ENCODE data around the gene NCAPH2. TPM values are rescaled to one million over a fixed set of nuclear protein-coding genes. Genes with fewer than 3 reads are reported as not detected.

The NCAPH2 gene
- total RNA-seq, 2 donors from 2014 or later: 32.1 to 32.7 TPM

DNA sequence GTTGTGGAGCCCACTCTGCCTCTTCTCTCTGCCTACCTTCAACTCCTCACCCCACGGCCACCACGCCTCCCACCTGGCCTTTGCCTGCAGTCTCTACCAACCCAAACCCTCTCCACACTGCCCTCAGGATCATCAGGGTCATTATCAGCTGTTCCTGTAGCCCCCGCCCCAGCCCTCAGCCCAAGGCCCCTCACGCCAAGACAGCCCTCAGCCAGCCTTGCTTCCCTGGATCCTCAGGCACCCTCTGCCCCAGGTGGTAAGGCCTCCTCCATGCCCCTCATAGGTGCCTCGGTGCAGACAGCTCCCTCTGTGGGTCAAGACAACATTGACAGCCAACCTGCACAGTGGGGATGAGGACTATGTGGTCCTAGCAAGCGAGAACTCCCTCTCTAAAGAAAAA lies 34.9 kb upstream of the NCAPH2 start:
- DNase-seq (ENCODE audit: low spot score): no peak
- intact Hi-C loops (cut with DNase I): loop anchor here in 1 of 2 donors (10.0 kb wide), 1 partner anchor 228 kb away; the partner anchor contains the start of gene TUBGCP6

DNA sequence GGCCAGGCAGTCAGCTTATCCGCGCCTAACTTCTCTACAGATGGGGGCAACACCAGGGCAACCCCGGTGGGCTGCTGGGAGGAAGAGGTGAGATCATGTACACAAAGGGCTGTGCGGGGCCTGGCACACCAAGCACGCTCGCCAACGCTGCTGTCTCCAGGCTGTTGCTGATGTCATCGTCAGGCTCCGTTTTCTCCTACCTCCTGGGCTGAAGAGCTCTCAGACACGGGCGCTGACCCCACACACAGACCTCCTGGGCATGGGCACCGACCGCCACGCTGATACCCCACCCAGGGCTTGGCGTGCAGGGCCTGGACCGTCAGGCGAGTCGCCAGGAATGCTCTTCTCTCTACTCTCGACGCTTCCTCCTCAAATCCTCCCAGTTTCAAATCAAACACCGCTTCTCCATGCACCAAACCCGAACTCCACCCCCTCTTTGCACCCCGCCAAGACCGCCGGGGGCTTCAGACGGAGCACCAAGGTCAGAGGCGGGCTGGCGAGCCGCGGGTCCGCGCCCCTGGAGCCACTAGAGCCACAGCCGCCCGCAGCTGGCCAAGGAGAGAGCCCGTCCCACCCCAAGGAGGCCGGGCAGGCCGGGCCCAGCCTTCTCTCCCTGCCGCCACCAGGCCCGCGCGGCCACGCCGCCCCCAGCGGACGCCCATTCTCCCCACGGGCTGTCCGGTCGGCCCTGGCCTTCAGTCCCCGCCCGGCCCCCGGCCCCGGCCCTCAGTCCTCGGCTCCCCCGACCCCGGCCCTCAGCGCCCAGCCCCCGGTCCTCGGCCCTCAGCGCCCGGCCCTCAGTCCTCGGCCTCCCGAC lies 34.0 kb upstream of the NCAPH2 start:
- DNase-seq (ENCODE audit: low spot score): no peak
- intact Hi-C loops (cut with DNase I): loop anchor here in 1 of 2 donors (10.0 kb wide), 1 partner anchor 229 kb away; the partner anchor contains the start of gene TUBGCP6

DNA sequence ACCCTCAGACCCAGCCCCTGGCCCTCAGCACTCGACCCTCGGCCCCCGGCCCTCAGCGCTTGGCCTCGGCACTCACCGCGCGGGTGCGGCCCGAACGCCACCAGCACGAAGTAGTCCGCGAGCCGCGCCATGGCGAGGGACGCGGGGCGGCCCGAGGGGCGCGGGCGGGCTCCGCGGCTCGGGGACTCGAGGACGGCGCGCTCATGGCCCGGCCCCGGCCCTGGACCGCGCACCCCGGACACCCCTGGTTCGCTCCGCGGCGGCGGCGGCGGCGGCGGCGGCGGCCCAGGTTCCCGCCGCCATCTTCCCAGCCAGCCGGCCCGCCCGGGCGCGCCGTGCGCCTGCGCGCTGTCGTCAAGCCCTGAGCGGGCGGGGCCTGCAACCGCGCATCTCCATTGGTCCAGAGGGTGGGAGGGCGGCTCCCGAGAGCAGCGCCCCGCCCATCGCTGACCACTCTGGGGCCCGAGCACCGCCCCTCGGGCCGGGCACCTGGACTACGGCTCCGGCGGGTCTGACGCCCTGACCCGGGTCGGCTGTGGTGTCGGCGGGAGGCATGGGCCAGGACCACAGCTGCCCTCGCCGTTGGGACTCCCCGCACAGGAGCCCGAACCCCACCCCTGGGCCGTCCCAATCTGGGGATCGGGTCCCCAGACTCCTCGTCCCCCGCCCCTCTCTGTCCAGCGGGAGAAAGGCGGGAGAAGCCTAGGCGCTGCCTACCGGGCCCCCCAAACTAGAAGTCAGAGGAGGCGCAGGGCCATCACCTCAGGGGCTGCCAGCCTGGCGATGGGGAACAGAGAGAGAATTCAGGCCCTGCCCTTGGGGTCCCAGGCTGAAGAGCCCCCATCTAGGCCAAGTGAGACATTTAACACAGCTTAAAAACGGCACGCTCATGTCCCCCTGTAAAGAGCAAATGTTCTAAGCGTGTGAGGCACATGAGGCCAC lies 33.0 kb upstream of the NCAPH2 start, which contains the start of gene SBF1:
Gene SBF1, minus strand, starts transcription at position 326 of the 942 bp plus-strand sequence. Its CDS starts 195 bp downstream, at position 131.
- intact Hi-C loops (cut with DNase I): loop anchor here in 1 of 2 donors (10.0 kb wide), 1 partner anchor 230 kb away; the partner anchor contains the start of gene TUBGCP6
- peak; percentile 96 for DNase-seq (ENCODE audit: low spot score)

DNA sequence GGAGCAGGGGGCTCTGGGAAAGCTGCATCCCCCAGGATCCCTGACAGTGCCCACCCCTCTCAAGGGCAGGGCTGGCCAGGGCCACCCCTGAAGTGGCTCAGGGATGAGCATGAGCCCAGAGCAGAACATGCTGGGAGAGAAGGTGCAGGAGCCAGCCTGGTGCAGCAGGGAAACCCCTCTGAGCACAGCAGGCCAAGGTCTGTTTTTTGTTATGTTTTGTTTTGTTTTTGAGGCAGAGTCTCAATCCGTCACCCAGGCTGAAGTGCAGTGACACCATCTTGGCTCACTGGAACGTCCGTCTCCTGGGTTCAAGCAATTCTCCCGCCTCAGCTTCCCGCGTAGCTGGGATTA lies 32.4 kb upstream of the NCAPH2 start:
- intact Hi-C loops (cut with DNase I): loop anchor here in 1 of 2 donors (10.0 kb wide), 1 partner anchor 231 kb away; the partner anchor contains the start of gene TUBGCP6
- no peak for DNase-seq (ENCODE audit: low spot score)

DNA sequence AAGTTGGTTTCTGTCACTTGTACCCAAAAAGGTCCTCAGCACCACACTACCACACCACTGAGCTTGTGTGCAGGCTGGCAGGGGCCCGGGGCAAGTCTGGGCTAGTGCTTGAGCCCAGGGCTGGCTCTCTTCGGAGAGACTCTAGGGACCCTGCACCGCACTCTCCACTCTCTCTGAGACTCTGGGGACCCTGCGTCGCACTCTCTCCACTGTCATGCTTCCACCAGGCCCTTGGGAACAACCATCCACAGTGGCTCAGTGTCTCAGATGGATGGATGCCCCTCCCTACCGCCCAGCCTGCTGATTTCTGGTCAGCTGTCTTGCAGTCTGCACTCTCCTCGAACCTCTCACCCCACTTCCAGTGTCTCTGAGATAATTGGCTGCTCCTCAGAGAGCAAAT lies 31.2 kb upstream of the NCAPH2 start:
- intact Hi-C loops (cut with DNase I): loop anchor here in 1 of 2 donors (10.0 kb wide), 1 partner anchor 232 kb away; the partner anchor contains the start of gene TUBGCP6

DNA sequence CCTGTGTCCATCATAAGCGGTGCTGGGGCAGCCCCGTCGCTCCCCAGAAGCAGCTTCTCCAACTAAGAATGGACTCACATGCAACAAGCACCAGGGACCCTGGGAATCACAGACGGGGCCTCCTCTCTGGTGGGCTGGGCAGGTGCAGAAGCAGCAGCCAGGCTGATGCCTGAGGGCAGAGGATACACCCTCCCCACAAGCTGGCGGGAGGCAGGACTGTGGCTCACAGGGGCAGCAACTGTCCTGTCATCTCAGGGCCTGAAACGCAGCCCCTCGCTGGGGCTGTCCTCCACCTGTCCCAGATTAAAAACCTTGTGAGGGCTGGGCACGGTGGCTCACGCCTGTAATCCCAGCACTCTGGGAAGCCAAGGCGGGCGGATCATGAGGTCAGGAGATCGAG lies 30.1 kb upstream of the NCAPH2 start:
- DNase-seq (ENCODE audit: low spot score): no peak
- intact Hi-C loops (cut with DNase I): loop anchor here in 1 of 2 donors (10.0 kb wide), 1 partner anchor 233 kb away; the partner anchor contains the start of gene TUBGCP6

More for the DNA sequence above, 31.2 kb upstream of the NCAPH2 start:
- no peak for DNase-seq (ENCODE audit: low spot score)

DNA sequence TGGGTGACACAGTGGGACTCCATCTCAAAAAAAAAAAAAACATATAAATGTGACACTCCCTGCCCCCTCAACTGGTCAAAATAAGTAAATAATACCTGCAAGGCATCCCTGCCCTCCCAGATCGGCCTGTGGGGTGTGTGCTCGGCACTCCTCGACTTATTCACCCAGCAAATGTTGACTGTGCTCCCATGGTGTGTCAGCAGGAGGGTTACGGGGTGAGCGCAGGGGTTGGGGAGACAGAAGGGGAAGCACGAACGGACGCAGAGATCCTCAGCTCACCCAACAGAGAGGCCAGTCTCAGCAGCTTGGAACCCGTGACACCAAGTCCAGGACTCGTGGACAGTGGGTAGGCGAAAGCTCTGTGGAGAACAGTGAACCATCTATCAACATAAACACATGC lies 28.3 kb upstream of the NCAPH2 start:
- intact Hi-C loops (cut with DNase I): loop anchor here in 1 of 2 donors (10.0 kb wide), 1 partner anchor 235 kb away; the partner anchor contains the start of gene TUBGCP6
- DNase-seq (ENCODE audit: low spot score): no peak

DNA sequence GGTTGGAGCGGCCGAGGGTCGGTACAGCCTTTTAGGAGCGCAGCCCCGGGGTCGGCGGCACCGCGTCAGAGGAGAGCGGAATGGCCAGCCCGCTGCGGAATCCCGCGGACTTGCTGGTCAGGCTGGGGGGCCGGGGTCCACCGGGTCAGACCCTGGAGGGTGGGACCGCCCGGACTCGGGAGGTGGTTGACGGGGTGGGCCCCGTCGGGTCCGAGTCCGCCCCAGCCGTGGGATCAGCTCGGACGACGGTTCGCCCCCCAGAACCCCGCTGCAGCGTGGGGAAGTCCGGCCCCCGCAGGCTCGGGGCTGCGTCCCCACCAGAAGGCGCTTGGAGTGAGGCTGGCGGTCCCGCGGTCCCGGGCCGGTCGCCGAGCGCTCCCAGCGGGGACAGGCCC lies 27.0 kb upstream of the NCAPH2 start:
- intact Hi-C loops (cut with DNase I): no loop called here
- no peak for DNase-seq (ENCODE audit: low spot score)

DNA sequence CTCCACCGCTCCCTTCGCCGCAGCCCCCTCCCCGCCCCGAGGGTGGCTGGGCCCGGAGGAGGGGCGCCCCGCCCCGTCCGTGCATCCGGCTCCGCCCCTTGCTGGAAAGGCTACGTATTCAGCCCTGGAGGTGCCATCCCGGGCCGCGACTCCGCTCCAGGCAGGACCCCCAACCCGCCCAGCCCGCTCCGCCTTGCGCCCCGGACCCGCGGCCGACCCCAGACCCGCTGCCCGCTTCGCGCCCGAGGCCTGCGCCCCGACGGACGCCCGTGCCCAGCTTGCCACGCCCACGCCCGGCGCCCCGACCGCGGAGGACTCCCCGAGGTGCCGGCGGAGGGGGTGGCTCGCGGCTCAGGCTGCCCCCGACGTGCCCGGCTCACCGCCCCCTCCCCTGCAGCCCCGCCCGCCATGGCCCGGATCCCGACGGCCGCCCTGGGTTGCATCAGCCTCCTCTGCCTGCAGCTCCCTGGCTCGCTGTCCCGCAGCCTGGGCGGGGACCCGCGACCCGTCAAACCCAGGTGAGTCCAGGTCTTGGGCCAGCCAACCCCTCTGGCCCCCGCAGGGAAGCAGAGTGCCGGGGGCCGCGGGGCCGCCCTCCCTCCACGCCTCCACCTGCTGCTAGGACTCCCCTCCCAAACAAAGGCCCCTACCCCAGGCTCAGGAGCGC lies 26.5 kb upstream of the NCAPH2 start, which contains the start of gene ADM2:
Gene ADM2, plus strand, starts transcription at position 104 of the 667 bp plus-strand sequence. Its CDS starts 305 bp downstream, at position 409.
- DNase-seq (ENCODE audit: low spot score): no peak
- intact Hi-C loops (cut with DNase I): no loop called here

DNA sequence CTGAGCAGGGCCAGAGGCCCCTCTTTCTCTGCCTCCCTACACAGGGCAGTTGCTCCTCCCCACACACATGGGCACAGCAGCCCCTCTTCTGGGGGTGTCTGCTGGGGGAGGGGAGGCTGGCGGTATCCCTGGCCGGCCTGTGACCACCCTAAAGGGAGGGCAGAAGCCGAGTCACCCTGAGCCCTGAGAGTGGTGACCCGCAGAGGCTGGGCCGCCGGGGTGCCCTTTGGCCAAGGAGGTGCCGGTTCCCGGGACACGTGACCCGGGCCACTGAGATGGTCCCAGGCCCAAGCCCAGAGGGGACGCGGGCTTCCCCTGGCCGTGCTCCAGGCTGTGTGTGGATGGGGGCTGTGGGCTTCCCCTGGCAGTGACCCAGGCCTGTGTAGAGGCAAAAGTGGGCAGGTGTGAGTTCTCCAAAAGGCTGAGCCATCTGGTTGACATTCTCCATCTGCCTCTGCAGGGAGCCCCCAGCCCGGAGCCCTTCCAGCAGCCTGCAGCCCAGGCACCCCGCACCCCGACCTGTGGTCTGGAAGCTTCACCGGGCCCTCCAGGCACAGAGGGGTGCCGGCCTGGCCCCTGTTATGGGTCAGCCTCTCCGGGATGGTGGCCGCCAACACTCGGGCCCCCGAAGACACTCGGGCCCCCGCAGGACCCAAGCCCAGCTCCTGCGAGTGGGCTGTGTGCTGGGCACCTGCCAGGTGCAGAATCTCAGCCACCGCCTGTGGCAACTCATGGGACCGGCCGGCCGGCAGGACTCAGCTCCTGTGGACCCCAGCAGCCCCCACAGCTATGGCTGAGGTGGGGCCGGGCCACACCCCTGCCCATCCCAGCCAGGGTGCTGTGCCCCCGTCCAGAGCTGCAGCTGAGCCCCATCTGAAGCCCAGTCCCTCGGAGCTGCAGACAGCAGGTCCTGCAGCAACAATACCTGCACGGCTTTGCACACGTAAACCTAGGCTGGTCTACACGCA lies 25.6 kb upstream of the NCAPH2 start:
- DNase-seq (ENCODE audit: low spot score): no peak
- intact Hi-C loops (cut with DNase I): no loop called here

DNA sequence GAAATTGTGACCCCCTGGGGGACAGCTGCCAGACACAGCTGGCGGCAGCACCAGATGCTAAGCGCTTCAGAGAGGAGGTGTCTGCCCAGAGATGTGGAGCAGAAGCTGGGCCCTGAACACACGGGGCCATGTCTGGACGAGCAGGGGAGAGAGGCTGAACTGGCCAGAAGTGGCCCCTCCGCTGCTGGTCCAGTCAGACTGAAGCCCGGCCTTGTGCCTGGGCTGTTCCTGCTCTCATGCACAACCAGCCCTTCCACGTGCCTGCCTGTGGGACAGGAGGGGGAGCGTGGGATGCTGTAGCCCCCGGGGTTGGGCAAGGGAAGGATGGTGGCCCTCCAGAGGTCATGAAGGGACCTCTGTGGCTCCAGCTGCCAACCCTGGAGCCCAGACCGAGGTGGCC lies 24.9 kb upstream of the NCAPH2 start:
- intact Hi-C loops (cut with DNase I): no loop called here

DNA sequence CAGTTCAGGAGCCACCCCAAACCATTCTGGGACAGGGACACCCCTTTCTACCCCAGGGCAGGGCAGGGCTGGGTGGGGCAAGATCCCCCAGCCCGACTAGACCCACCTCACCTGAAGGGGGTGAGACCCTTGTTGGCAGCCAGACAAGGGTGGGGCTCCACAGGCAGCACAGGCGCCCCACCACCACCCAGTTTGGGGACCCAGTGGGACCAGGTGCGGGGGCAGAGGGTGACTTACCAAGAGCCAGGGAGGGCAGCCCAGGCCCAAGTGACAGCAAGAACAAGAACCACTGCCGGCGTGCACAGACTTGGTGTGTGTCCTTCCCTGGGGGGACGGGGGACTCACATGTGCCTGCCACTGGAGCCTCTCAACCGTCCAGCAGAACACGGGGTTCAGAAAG lies 24.5 kb upstream of the NCAPH2 start:
- intact Hi-C loops (cut with DNase I): no loop called here
- no peak for DNase-seq (ENCODE audit: low spot score)

More for the DNA sequence above, 24.9 kb upstream of the NCAPH2 start:
- no peak for DNase-seq (ENCODE audit: low spot score)

DNA sequence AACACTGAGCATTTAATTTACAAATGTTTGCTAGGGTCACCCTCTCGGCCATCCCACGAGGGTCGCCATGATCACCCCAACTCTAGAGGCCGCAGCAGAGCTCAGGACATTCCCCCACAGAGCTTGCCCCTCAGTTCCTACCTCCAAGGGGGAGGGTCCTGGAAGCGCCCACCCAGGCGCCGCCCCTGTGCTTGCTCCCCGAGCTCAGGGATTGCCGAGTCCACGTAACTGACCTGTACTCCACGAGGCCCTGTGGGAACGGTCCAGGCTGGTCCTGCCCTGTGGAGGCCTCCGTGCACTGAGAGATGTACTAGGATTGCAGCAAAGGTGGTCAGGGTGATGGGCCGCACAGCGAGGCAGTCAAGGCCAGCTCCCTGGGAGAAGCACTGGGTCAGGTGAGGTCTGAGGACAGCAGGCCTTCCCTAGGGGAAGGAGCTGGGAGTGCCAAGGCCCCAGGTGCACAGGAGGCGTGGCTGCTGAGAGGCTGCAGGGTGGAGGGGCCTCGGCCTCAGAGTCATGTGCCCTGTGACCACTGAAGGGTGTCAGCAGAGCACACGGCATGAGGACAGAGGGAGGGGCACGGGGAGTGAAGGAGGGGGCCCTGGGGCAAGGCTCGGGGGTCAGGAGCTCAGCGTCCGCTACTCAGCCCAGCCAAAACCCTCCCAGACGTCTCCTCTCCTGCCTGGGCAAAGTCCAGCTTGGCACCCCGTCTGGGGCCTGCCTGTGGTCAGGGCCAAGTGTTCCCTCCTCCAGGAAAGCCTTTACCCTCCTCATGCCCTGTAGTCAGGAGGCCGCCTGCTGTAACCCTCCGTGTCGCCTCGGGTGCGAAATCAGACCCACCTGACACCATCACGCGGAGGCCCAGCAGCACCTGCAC lies 23.8 kb upstream of the NCAPH2 start:
- DNase-seq (ENCODE audit: low spot score): no peak
- intact Hi-C loops (cut with DNase I): no loop called here

DNA sequence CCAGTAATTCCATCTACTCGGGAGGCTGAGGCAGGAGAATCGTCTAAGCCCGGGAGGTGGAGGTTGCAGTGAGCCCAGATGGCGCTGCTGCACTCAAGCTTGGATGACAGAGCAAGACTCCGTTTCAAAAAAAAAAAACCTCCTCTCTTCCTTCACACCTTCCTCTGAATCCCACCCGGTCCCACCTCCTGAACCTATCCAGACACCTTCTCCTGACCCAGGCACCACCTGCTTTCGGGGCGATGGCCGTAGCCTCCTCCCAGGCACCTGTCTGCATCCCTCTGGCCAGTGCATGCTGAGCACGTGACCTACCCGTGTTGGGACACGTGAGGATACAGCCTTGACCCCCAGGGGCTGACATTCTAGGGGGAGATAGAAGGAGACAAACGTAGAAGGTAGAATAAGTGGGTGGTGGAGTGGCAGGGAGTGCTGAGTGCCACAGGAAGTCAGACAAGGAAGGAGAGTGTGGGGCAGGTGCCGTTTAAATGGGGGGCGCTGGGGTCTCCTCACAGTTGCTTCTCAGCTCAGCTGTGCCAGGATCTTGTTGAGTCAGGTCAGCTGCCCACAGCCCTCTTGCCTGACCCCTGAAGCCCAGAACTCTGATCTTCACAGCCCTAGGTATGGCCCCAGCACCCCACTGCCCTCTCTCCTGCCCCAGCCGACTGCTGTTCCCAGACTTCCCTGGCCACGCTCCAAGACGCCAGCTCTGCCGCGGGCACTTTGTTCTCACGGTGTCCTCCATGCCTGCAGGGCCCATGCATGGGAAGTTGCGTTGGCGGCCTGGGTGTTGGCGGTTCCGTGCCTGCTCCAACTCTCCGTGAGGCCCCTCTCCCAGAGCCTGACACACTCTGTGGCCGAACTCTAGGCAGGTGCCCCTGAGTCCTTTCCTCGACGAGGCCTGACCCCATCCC lies 22.5 kb upstream of the NCAPH2 start:
- intact Hi-C loops (cut with DNase I): no loop called here
- no peak for DNase-seq (ENCODE audit: low spot score)

DNA sequence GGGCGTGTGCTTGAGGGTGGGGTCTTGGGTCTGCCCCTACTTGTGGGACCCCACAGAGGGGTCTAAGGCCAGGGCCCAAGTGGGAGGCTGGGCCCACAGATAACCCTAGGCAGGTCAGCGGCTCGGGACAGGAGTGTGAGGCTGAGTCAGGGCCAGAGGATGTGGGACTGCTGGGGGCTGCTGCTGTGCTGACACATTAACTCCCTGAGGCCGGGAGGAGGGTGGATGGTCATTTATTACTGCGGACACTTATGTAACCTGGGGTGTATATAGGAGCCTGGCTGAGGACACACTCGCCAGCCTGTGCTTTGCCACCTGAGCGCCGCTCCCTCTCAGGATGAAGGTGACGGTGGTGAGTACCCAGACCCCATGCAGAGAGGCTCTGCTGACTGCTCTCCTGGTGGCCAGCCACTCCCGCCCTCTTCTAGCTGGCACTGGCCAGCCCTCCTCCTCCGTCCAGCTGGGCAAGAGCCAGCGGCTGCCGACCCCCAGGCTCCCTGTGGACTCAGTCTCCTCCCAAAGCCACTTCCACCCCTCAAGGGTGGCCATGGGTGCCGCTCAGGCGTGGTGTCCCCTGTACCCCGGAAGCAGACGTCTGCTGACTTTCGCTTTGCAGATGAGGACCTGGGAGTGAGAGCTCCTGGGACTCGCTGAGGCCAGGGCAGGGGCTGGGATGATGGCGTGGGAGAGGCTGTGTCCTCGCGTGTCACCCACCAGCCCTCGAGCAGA lies 21.3 kb upstream of the NCAPH2 start, which contains the start of gene MIOX:
Gene MIOX, plus strand, starts transcription at position 299 of the 729 bp plus-strand sequence. Its CDS starts 39 bp downstream, at position 338.
- intact Hi-C loops (cut with DNase I): no loop called here
- no peak for DNase-seq (ENCODE audit: low spot score)
